Fibroblast of mammary gland (primary cell): ENCODE results near the gene MAPK11.

Source experiments
- DNase-seq: peaks from one replicate; pipeline ENCODE4 v3.0.0-alpha.2; 2010; ENCODE audit warnings: low read depth
- H3K4me3 ChIP-seq: 2 replicates; pipeline ENCODE4 v1.5.1; 2011; ENCODE audit warnings: low read depth, mild to moderate bottlenecking, low read length, moderate library complexity; ENCODE audit not compliant: control insufficient read depth
- CTCF ChIP-seq: conservative IDR thresholded peaks from 2 replicates; pipeline ENCODE4 v1.5.1; 2011; ENCODE audit warnings: low read depth, low read length, inconsistent platforms; ENCODE audit not compliant: control insufficient read depth, insufficient read depth

MAPK11 gene

GRCh38 chr22:50217543-50218152 lies 52.5 kb downstream of the MAPK11 start:
- no peak for TF ChIP-seq CTCF
- no peak overlapping the region for H3K4me3 ChIP-seq
- no peak for DNase-seq

- no peak for DNase-seq
- no peak overlapping the region for H3K4me3 ChIP-seq
- no peak for TF ChIP-seq CTCF
Measured at GRCh38 chr22:50216684-50217520, 53.3 kb downstream of the MAPK11 start.

GRCh38 chr22:50216055-50216683 lies 54.0 kb downstream of the MAPK11 start:
- TF ChIP-seq CTCF, result no peak

GRCh38 chr22:50215297-50216054 lies 54.7 kb downstream of the MAPK11 start:
- no peak overlapping the region for H3K4me3 ChIP-seq
- no peak for TF ChIP-seq CTCF
- DNase-seq, result no peak

More at GRCh38 chr22:50216055-50216683, 54.0 kb downstream of the MAPK11 start:
- no peak for DNase-seq
- H3K4me3 ChIP-seq, result no peak overlapping the region
